HCT116 (cell line): ENCODE data around the gene PLAGL2.

ENCODE experiments used
- ATF3 ChIP-seq: IDR thresholded peaks from 2 replicates; pipeline ENCODE4 v1.6.1; 2012
- POLR2A ChIP-seq: IDR thresholded peaks from 2 replicates; pipeline ENCODE4 v1.7.0; 2011; ENCODE audit warnings: borderline replicate concordance; ENCODE audit not compliant: insufficient read depth, insufficient read length; ENCODE audit errors: extremely low read depth
- TCF7L2 ChIP-seq: IDR thresholded peaks from 2 replicates; pipeline ENCODE4 v1.7.0; 2011; ENCODE audit warnings: borderline replicate concordance, inconsistent platforms; ENCODE audit not compliant: insufficient read depth, insufficient read length; ENCODE audit errors: extremely low read depth
- TF ChIP-seq, protein P1 (sequence below), 3 experiments: fragments of 200-600 bp in 1 of 3; sonication (generic) in 1 of 3; IDR thresholded peaks in 2 of 3; conservative IDR thresholded peaks in 1 of 3; 2 replicates each; pipeline ENCODE4 v1.5.1; 2012 to 2017; ENCODE audit warnings: low read depth in 2 of 3, low read length in 2 of 3, antibody characterized with exemption in 1 of 3, borderline replicate concordance in 1 of 3, control low read depth in 1 of 3, mild to moderate bottlenecking in 1 of 3, mixed read lengths in 1 of 3, mixed run types in 1 of 3, moderate library complexity in 1 of 3; ENCODE audit not compliant: insufficient read depth in 1 of 3

- TF ChIP-seq, protein P1, sequence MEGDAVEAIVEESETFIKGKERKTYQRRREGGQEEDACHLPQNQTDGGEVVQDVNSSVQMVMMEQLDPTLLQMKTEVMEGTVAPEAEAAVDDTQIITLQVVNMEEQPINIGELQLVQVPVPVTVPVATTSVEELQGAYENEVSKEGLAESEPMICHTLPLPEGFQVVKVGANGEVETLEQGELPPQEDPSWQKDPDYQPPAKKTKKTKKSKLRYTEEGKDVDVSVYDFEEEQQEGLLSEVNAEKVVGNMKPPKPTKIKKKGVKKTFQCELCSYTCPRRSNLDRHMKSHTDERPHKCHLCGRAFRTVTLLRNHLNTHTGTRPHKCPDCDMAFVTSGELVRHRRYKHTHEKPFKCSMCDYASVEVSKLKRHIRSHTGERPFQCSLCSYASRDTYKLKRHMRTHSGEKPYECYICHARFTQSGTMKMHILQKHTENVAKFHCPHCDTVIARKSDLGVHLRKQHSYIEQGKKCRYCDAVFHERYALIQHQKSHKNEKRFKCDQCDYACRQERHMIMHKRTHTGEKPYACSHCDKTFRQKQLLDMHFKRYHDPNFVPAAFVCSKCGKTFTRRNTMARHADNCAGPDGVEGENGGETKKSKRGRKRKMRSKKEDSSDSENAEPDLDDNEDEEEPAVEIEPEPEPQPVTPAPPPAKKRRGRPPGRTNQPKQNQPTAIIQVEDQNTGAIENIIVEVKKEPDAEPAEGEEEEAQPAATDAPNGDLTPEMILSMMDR (IDR thresholded peaks at IDR 0.05 in 2 of 3, conservative IDR thresholded peaks at IDR 0.05 in 1 of 3; ENCODE audit: borderline replicate concordance in 1 of 3, insufficient read depth in 1 of 3, low read depth in 2 of 3, low read length in 2 of 3) = no peak
- no peak for TF ChIP-seq TCF7L2
- TF ChIP-seq ATF3 = no peak
- no peak for TF ChIP-seq POLR2A
These were observed 49.2 kb downstream of the PLAGL2 start for GRCh38 chr20:32158351-32158750.
